Left ventricle myocardium inferior (tissue), 1 donor: ENCODE data around the gene AVEN. TPM values are rescaled to one million over a fixed set of nuclear protein-coding genes. Genes with fewer than 3 reads are reported as not detected.

Experiments
- DNase-seq: peaks from one replicate; pipeline ENCODE4 v3.0.0-alpha.2; 2020
- H3K27ac ChIP-seq: fragments of 200-600 bp; replicated peaks from 2 replicates; pipeline ENCODE4 v1.8.0; 2021
- H3K27me3 ChIP-seq: fragments of 200-600 bp; 2 replicates; pipeline ENCODE4 v1.8.0; 2021; ENCODE audit warnings: low read depth
- H3K36me3 ChIP-seq: fragments of 200-600 bp; 2 replicates; pipeline ENCODE4 v1.8.0; 2021
- H3K4me1 ChIP-seq: fragments of 200-600 bp; 2 replicates; pipeline ENCODE4 v1.8.0; 2021
- H3K4me3 ChIP-seq: fragments of 200-600 bp; 2 replicates; pipeline ENCODE4 v1.8.0; 2021; ENCODE audit warnings: mild to moderate bottlenecking, moderate library complexity
- H3K9me3 ChIP-seq: fragments of 200-600 bp; replicated peaks from 2 replicates; pipeline ENCODE4 v1.8.0; 2021
- CTCF ChIP-seq: fragments of 200-600 bp; IDR thresholded peaks from 2 replicates; pipeline ENCODE4 v1.8.0; 2021; ENCODE audit warnings: antibody characterized with exemption, mild to moderate bottlenecking, borderline replicate concordance
- intact Hi-C: fragments of 100-400 bp; cut with micrococcal nuclease; formaldehyde crosslinking; loops from one replicate; pipeline ENCODE4 v1.11.0; 2022
- total RNA-seq: library from RNA; stranded (reverse); fragmentation: NEBNext Ultra II Directional; extraction: Animal tissue kit (Norgen Biotek cat#: 25700); gene quantifications from one replicate; pipeline ENCODE4 v1.2.1, GENCODE V29; 2021
- donor health status: DM: no; HTN: yes; CAD: no; lungs with severe emphysema.

The AVEN gene
- total RNA-seq, 1 donor from 2014 or later: 25.3 TPM

GRCh38 chr15:33956397-33956796, 82.6 kb downstream of the AVEN start:
- intact Hi-C loops: no loop called here
- Histone ChIP-seq H3K36me3 (no peaks in the 10 kb centered on the region), H3K4me1 (no peaks in the 10 kb centered on the region), H3K27ac (no peak overlapping the region), H3K27me3 (no peaks in the 10 kb centered on the region), H3K9me3 (peaks cover 9% of the 10 kb centered on the region), H3K4me3 (no peak overlapping the region)
- no peak for TF ChIP-seq CTCF
- no peak for DNase-seq

- DNase-seq: no peak
- intact Hi-C loops: no loop called here
Measured at GRCh38 chr15:33955945-33956344, 83.1 kb downstream of the AVEN start.

GRCh38 chr15:33946152-33946551, 92.9 kb downstream of the AVEN start:
- intact Hi-C loops: no loop called here
- Histone ChIP-seq H3K9me3 (no peaks in the 10 kb centered on the region), H3K4me1 (no peaks in the 10 kb centered on the region), H3K4me3 (no peak overlapping the region), H3K27ac (no peak overlapping the region), H3K27me3 (no peaks in the 10 kb centered on the region), H3K36me3 (peaks cover 7% of the 10 kb centered on the region)
- TF ChIP-seq CTCF: no peak
- DNase-seq: no peak

More at GRCh38 chr15:33955945-33956344, 83.1 kb downstream of the AVEN start:
- no peaks in the 10 kb centered on the region for H3K27me3 ChIP-seq
- H3K4me3 ChIP-seq: no peak overlapping the region
- peaks cover 9% of the 10 kb centered on the region for H3K9me3 ChIP-seq
- no peaks in the 10 kb centered on the region for H3K4me1 ChIP-seq
- H3K36me3 ChIP-seq: no peaks in the 10 kb centered on the region
- no peak overlapping the region for H3K27ac ChIP-seq
- no peak for TF ChIP-seq CTCF

- intact Hi-C loops: no loop called here
- Histone ChIP-seq H3K27me3 (no peaks in the 10 kb centered on the region), H3K4me3 (no peak overlapping the region), H3K36me3 (peaks cover 7% of the 10 kb centered on the region), H3K9me3 (no peaks in the 10 kb centered on the region), H3K27ac (no peak overlapping the region), H3K4me1 (no peaks in the 10 kb centered on the region)
- no peak for TF ChIP-seq CTCF
- DNase-seq: no peak
Measured at GRCh38 chr15:33941279-33942063, 97.5 kb downstream of the AVEN start.

- no peaks in the 10 kb centered on the region for H3K27me3 ChIP-seq
- intact Hi-C loops: no loop called here
- no peak overlapping the region for H3K4me3 ChIP-seq
- no peaks in the 10 kb centered on the region for H3K9me3 ChIP-seq
- TF ChIP-seq CTCF: no peak
- no peak overlapping the region for H3K27ac ChIP-seq
- DNase-seq: no peak
- H3K36me3 ChIP-seq: no peaks in the 10 kb centered on the region
- H3K4me1 ChIP-seq: peaks cover 12% of the 10 kb centered on the region
Measured at GRCh38 chr15:33934921-33935320, 104.1 kb downstream of the AVEN start.
